Skeletal muscle cell (primary cell): ENCODE measurements around the gene RANBP1.

ENCODE experiments used
- DNase-seq: peaks from one replicate; pipeline ENCODE4 v3.0.0-alpha.2; 2010; ENCODE audit warnings: low read depth
- H3K4me3 ChIP-seq: 2 replicates; pipeline ENCODE4 v1.5.1; 2011; ENCODE audit warnings: low read depth, mild to moderate bottlenecking, control low read depth, low read length, moderate library complexity

RANBP1 gene

DNA sequence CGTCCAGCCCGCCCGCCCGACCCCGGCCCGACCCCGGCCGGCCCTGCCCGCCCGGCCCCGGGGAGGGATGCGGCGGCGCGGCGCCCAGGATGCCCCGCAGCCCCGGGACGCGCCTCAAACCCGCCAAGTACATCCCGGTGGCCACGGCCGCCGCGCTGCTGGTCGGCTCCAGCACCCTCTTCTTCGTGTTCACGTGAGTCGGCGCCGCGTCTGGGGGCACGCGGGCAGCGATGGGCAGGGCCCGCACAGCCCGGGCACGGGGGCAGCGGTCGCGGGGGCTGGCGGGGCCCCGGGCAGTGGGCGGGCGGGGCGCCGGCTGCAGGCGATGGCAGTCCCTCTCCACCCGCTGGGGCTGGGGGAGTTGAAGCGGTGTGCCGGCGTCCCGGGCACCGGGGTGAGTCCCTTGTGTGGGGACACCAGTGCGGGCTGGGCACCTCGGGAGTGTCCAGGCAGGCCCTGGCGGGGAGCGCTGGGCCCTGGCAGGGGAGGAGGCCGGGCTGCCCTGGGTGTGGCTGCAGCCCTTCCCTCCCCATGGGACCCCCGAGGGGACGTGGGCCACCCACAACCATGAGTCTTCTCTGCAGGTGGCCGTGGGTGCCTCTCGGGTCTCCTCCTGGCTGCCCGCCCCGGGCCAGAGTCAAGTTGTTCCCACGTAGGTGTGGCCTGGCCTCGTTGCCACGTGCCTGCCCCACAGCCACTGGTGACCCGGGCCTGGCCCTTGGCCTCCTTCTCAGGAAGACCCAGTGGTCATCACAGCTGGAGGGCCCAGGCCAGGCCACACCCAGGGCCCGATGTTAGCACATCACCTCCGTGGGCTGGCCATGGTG, 16.2 kb downstream of the RANBP1 start:
- no peak for DNase-seq
- peak overlapping the region; percentile 89 for H3K4me3 ChIP-seq

DNA sequence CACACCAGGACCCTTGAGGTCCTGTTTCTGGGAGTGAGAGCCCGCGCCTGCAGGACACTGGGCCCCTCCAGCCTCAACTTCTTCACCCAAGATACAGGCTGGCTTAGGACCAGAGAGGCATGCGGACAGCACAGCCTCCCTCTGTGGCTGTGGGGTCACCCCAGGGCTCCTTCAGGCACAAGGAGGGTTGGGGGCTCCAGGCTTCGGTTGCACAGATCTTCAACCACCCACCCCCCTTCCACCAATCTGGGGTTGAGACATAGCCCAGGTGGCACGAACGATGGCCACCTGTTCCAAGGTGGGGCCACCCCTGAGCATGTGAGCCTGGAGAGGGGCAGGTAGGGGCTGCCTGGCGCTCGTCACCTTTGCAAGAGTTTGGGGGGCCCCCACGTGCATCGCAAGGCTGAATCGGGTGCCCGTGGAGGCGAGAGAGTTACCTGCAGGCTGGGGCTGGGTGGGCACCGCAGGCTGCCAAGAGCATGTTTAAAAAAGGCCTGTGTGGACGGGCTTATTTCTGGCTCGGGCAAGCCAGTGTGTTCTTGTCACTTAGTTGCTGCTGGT, 16.9 kb downstream of the RANBP1 start:
- no peak for DNase-seq
- H3K4me3 ChIP-seq = peak overlapping the region; percentile 89

DNA sequence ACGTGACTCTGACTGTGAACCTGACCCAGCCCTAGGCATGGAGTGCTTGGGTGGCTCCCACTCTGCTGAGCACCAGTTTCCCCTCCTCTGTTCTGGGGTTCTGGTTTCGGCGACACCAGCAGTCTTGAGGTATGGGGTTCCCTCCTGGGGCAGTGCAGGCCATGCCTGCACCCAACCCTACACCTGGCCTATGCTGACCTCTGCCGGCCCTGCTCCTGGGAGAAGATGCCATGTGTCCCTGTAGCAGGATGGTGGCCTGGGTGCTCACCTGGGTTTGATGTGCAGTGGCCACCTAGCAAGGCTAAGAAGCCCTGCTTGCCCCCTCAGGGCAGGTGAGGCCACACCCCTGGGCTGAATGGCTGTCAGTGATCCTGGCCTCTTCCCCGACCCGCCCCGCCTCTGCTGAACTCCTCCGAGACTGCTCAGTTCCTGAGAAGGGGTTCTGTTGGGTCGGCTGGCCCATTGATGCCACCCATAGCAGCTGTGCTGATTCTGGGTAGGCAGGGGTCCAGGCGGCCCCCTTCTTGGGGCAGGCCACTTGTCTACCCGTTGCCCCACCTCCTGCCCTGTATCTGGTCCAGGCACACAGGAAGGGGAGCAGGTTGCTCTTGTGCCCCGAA, 18.1 kb downstream of the RANBP1 start:
- DNase-seq = no peak
- H3K4me3 ChIP-seq = no peak overlapping the region

DNA sequence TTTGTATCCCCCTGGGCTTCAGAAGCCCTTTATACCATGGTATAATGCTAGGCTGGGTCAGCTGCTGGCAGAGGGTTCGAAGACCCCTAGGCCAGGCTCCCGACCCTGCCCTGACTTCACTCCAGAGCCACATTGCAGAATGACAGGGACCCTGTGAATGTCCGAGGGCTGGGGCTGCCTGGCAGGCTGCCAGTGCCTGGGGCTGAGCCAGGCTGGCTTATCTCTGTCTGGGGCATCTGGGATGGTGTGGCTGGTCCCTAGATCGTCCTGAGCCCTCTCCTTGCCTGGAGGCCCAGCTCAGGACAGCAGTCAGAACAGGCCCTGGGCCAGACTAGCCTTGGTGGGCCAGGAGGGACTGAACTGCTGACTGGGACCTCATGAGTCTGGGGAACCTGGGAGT, 19.4 kb downstream of the RANBP1 start:
- no peak overlapping the region for H3K4me3 ChIP-seq
- DNase-seq = no peak

DNA sequence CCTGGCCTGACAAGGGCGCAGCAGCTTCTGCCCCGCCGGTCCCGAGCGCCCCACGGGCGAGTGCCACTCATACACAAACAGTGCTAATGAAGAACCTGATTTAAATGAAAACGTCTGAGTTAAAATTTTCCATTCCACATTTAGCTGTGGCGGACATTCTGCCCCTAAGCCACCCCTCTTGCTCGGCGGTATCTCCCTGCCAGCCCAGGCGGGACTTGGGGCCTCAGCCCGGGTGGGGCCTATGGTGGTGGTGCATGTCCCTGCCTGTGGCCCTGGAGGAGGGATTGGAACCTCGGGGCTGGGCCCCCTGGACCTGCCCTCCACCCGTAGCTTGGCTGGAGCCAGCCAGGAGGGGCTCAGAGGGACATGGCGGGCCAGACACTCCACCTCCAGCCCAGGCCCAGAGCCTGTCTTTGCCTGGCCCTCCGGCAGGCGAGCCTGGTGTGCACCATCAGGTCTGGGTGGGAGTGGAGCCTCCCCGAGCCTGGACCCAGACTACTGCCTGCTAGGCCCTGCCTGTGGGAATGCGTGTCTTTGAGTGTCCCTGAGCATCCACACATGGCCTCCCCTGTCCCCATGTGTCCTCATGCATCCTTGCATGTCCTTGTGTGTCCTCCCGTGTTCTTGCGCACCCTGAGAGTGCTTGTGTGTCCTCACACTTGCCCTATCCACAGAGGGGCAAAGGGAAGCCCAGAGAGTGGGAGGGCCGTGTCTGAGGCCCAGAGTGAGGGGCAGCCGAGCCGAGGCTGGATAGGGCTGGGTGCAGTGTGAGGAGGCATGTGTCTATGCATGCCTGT, 20.1 kb downstream of the RANBP1 start:
- no peak for DNase-seq
- H3K4me3 ChIP-seq = no peak overlapping the region

DNA sequence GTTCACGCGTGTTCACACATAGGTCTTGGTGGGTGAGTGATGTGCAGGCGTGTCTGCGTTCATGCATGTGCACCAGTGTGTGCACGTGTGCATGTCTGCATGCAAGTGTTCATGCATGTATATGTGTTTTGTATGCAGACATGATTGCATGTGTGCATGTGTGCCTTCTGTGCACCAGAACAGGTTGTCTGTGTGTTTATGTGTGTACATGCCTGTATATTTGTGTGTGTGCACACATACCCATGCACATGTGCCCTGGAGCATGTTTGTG, 20.6 kb downstream of the RANBP1 start:
- DNase-seq = no peak
- no peak overlapping the region for H3K4me3 ChIP-seq

DNA sequence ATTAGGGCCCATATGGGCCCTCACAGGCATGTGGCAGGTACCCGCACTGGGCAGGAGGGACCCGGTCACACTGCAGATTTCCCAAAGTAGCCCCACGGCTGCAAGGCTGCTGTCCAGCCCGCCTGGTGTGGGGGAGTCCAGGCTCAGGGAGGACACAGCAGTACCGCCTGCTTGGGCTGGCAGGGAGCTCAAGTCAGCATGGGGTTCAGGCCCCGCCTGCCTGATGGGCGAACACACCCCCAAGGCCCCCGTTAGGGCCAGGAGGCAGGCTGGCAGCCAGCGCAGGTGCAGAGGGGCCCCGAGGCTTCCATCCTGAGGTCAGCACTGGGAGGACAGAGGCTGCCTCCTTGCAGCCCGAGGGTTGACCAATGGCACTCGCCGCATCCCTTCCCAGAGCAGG, 21.2 kb downstream of the RANBP1 start:
- H3K4me3 ChIP-seq = no peak overlapping the region
- DNase-seq = no peak

DNA sequence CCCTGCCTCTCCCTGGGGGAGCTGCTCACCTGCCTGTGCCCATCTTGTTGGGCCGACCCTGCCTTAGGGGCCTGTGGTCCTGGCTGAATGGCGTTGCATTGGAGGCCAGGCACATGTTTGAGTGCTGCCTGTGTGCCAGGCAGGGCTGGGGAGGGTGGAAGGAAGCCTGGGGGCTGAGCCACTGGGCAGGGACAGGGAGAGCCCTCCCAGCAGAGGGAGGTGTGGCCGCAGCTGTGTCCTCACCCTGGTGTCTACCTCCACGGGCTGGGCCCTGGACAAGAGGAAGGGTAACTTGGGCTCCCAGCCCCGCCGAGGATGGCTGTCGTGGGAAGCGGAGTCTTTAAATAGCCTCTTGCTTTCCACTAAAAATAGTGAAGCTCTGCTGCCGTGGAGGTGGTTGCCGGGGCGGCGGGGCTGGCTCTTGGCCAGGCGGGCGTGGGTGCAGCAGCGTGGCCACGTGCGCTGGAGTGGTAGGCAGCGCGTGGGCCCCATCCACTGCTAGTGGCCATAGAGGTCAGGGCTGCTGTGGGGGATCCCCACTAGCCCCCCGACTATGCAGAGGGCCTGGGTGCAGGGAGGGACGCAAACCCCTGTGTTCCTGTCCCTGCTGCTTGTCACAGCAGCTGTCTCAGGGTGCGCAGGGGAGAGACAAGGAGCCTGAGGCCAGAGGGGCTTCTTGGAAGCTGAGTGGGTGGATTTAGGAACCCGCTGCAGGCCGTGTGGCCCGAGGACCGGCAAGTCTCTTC, 21.9 kb downstream of the RANBP1 start:
- DNase-seq = no peak
- no peak overlapping the region for H3K4me3 ChIP-seq

DNA sequence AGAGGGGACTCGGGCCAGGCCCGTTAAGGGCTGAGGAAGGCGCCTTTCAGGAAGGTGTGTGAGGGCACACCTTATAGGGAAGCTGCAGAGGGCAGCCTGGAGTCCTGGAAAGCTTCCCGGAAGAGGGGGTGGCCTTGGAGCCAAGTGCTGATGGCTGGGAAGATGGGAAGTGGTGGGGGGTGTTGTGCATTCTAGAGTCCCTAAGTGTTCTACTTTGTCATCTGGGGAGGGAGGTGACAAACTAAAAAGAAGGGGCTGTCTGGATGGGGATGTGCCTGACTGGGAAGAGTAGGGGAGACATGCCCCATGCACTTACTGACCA, 22.5 kb downstream of the RANBP1 start:
- no peak overlapping the region for H3K4me3 ChIP-seq
- DNase-seq = no peak

DNA sequence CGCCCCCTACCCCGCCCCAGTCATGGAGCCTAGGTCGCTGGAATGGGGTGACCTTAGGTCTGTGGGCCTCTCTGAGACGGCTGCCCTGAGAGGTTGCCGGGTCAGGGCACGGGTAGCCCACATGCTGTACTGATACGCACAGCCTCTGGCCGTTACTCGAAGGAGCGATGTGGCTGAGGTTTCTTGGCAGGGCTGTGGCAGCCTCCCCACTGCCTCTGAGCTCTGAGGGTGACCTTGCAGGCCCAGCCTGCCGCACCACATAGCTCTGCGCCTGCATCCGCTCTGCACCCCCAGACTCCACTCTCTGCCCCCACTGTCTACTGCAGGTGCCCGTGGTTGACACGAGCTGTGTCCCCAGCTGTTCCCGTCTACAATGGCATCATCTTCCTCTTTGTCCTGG, 23.0 kb downstream of the RANBP1 start:
- no peak overlapping the region for H3K4me3 ChIP-seq
- DNase-seq = no peak

DNA sequence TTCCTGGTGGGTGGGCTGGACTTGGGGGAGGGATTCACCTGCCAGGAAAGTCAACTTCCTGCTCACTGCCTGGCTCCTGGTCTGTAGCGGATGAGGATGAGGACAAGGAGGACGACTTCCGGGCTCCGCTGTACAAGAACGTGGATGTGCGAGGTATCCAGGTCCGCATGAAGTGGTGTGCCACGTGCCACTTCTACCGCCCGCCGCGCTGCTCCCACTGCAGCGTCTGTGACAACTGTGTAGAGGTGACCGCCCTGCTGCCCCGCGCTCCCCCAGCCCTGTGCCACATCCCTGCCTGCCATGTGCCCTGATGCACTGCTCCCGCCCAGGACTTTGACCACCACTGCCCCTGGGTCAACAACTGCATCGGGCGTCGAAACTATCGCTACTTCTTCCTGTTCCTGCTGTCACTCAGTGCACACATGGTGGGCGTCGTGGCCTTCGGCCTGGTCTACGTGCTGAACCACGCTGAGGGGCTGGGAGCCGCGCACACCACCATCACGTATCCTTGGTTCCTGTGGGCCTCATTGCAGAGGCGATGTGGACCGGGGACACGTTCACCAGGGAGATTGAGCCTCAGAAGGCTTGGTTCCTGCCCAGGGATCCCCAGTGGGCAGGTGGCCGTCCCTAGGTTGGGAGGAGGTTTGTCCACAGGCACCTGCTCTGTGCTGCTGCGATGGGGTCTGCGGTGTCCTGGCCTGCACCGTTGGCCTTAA, 23.6 kb downstream of the RANBP1 start:
- no peak for DNase-seq
- H3K4me3 ChIP-seq = no peak overlapping the region

DNA sequence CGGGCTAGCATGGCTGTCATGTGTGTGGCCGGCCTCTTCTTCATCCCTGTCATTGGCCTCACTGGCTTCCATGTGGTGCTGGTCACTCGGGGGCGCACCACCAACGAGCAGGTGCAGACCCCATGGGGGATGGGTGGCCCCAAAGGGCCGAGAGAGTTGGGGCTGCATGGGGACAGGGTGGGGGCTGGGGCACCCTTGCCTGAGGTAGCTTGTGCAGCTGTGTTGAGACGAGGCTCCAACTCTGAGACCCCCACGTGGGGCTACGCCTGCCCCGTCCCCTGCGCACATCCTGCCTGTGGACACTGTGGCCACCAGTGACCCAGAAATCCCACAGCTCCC, 24.2 kb downstream of the RANBP1 start:
- no peak for DNase-seq
- H3K4me3 ChIP-seq = no peak overlapping the region

DNA sequence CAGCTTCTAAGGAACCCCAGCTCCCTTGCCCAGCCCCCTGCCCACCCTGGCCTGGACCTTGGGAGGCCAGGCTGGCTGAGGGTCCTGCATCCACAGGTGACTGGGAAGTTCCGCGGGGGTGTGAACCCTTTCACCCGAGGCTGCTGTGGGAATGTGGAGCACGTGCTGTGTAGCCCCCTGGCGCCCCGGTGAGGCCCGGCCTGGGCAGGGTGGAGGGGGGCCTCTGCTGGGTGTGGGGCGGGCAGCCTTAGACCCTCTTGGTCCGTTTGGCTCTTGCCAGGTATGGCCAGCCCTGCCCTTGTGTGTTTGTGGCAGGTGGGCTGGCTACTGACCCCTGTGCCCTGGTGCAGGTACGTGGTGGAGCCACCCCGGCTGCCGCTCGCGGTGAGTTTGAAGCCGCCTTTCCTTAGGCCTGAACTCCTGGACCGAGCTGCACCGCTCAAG, 24.6 kb downstream of the RANBP1 start:
- H3K4me3 ChIP-seq = no peak overlapping the region
- no peak for DNase-seq

DNA sequence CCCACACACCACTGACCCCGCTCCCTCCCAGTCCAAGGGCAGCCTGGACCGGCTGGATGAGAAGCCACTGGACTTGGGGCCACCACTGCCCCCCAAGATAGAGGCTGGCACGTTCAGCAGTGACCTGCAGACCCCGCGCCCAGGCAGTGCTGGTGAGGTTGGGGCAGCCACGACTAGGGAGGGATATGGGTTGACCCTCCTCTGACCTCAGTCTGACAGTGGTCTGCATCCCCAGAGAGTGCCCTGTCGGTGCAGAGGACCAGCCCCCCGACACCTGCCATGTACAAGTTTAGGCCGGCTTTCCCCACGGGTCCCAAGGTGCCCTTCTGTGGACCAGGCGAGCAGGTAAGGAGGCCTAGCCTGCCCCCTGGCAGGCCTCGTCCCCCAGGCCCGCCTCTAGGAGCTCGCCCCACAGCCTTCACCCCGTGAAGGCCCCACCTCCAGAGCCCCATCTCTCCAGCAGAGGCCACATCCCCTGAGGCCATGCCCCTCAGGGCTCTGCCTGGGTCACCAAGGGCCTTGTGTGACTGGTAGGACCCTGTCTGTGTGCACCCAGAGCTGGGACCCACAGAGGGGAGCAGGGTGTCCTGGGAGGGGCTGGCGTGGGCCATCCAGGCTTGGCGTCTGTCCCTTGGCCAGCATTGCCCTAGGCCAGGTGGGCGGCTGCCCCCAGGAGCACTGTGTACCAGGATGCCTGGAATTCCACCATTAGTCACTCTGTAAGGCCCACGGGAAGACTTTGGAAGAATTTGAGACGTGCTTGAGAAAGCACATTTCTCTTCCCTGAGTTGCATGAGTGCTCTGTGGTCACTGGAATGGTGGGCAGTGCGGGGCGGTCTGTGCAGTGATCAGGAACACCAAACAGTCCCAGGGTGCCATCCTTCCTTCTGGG, 25.5 kb downstream of the RANBP1 start:
- peak; percentile 59 for DNase-seq
- no peak overlapping the region for H3K4me3 ChIP-seq

DNA sequence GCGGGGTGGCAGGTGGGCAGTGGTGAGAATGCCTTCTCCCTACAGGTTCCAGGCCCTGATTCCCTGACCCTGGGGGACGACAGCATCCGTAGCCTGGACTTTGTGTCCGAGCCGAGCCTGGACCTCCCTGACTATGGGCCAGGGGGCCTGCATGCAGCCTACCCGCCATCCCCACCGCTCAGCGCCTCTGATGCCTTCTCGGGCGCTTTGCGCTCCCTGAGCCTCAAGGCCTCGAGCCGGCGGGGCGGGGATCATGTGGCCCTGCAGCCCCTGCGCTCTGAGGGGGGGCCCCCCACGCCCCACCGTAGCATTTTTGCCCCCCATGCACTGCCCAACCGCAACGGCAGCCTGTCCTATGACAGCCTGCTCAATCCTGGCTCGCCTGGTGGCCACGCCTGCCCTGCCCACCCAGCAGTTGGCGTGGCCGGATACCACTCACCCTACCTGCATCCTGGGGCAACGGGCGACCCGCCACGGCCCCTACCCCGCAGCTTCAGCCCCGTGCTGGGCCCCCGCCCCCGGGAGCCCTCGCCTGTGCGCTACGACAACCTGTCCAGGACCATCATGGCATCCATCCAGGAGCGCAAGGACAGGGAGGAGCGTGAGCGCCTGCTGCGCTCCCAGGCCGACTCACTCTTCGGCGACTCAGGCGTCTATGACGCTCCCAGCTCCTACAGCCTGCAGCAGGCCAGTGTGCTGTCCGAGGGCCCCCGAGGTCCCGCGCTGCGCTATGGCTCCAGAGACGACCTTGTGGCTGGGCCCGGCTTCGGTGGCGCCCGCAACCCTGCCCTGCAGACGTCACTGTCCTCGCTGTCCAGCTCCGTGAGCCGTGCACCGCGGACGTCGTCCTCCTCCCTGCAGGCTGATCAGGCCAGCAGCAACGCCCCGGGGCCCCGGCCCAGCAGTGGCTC, 27.1 kb downstream of the RANBP1 start:
- H3K4me3 ChIP-seq = no peak overlapping the region
- DNase-seq = no peak

DNA sequence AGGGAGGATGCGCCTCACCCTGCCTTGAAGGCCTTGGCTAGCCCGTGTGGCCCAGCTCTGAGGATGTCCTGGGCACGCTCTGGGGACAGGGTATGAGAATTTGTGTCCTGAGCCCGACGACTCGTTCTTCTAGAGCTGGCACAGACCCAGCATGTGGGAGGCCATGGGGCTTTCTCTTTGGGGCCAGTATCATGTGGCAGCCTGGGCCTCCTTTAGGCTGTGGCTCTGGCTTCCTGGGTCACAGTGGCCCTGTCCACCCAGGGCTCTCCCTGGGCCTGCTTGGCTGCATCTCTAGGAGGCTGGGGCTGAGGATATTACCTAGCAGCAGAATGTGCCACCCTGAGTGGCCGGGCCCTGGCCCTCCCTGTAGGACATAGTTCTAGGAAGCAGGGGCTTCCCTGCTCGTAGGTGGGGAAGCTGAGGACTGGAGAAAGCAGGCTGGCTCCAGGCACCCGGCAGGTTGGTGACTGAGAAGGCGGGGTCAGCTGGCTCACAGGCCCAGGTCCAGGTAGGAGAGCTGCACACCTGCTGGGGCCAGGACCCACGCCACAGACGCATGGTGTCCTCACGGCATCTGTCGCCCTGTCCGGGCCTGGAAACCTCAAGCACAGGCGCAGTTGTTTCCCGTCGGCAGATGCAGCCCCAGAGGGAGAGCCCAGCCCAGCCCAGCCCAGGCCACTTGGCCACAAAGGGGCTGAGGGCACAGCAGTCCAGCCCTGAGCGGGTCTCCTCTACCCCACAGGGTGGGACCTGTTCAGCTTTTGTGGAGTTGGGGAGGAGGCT, 28.2 kb downstream of the RANBP1 start:
- no peak overlapping the region for H3K4me3 ChIP-seq
- DNase-seq = no peak
